H1 (cell line): ENCODE results near the gene GPR171. TPM values are rescaled to one million over a fixed set of nuclear protein-coding genes. Genes with fewer than 3 reads are reported as not detected.
"Not testable (repeated sequence)": the region's sequence is repeated elsewhere in the genome, so short reads cannot be mapped to it uniquely, and the experiment has no call there.

Experiments used
- CTCF ChIA-PET: fragments of 300-600 bp; sonication (Branson Sonifier 250); formaldehyde crosslinking; loops from one replicate; lab custom pipeline; 2021; ENCODE audit not compliant: partially characterized antibody; lab: Charles Lee
- POLR2A ChIA-PET: fragments of 300-600 bp; sonication (Branson Sonifier 250); formaldehyde crosslinking; loops from one replicate; lab custom pipeline; 2021; ENCODE audit warnings: inconsistent platforms; ENCODE audit not compliant: partially characterized antibody; lab: Charles Lee
- DNase-seq, 2 experiments: peaks; one replicate each; pipeline versions ENCODE4 v3.0.0 to v3.0.0-alpha.2; 2010 to 2022; ENCODE audit warnings: low spot score in 2 of 2, low read depth in 1 of 2, mixed read lengths in 1 of 2
- FAIRE-seq: peaks from 2 replicates; lab custom pipeline; 2011; peaks lifted over from hg19 to GRCh38; lab: Jason Lieb, UNC
- H2AFZ ChIP-seq: 2 replicates; pipeline ENCODE4 v1.8.1; 2012; ENCODE audit warnings: low read length, inconsistent platforms
- H2AK5ac ChIP-seq: 2 replicates; pipeline ENCODE4 v1.6.1; 2013; ENCODE audit warnings: low read depth, low read length
- H2BK120ac ChIP-seq: replicated peaks from 2 replicates; pipeline ENCODE3; 2013; ENCODE audit warnings: low read depth, low read length, inconsistent platforms
- H2BK12ac ChIP-seq: 2 replicates; pipeline ENCODE4 v1.6.1; 2013; ENCODE audit warnings: low read depth, low read length
- H2BK15ac ChIP-seq: 2 replicates; pipeline ENCODE4 v1.6.1; 2013; ENCODE audit warnings: low read length
- H2BK20ac ChIP-seq: 2 replicates; pipeline ENCODE4 v1.6.1; 2013; ENCODE audit warnings: low read length
- H2BK5ac ChIP-seq: 2 replicates; pipeline ENCODE4 v1.6.1; 2013; ENCODE audit warnings: low read depth, low read length
- H3K14ac ChIP-seq: 2 replicates; pipeline ENCODE4 v1.6.1; 2013; ENCODE audit warnings: inconsistent platforms; ENCODE audit not compliant: insufficient read length
- H3K18ac ChIP-seq: 2 replicates; pipeline ENCODE4 v1.6.1; 2013; ENCODE audit warnings: low read length; ENCODE audit errors: extremely low read depth
- H3K23ac ChIP-seq: 2 replicates; pipeline ENCODE4 v1.6.1; 2013; ENCODE audit warnings: inconsistent platforms; ENCODE audit not compliant: insufficient read length
- H3K23me2 ChIP-seq: 2 replicates; pipeline ENCODE4 v1.6.1; 2013; ENCODE audit warnings: low read depth, low read length
- H3K27ac ChIP-seq: 2 replicates; pipeline ENCODE4 v1.6.1; 2011; ENCODE audit warnings: low read depth, low read length, inconsistent platforms
- H3K27me3 ChIP-seq, 4 experiments: replicated peaks in 1 of 4; 1 replicate in 1 of 4; 2 replicates in 3 of 4; pipeline versions ENCODE4 v1.6.1 to v1.8.1; 2011 to 2013; ENCODE audit warnings: low read length in 3 of 4, mild to moderate bottlenecking in 3 of 4, inconsistent platforms in 2 of 4, mixed read lengths in 2 of 4, moderate library complexity in 1 of 4; ENCODE audit not compliant: control insufficient read depth in 3 of 4, insufficient read depth in 3 of 4; ENCODE audit errors: extremely low read depth in 1 of 4
- H3K36me3 ChIP-seq, 4 experiments: 2 replicates each; pipeline versions ENCODE4 v1.6.1 to v1.8.1; 2011 to 2013; ENCODE audit warnings: mild to moderate bottlenecking in 4 of 4, low read length in 3 of 4, moderate library complexity in 2 of 4, control low read depth in 1 of 4, inconsistent platforms in 1 of 4; ENCODE audit not compliant: insufficient read depth in 4 of 4, control insufficient read depth in 2 of 4
- H3K4ac ChIP-seq: replicated peaks from 2 replicates; pipeline ENCODE3; 2013; ENCODE audit warnings: low read length, low read depth, mixed read lengths, inconsistent platforms; ENCODE audit not compliant: insufficient read length
- H3K4me1 ChIP-seq, 4 experiments: replicated peaks in 1 of 4; 1 replicate in 1 of 4; 2 replicates in 3 of 4; pipeline versions ENCODE4 v1.6.1 to v1.8.1; 2011 to 2013; ENCODE audit warnings: low read length in 3 of 4, inconsistent platforms in 2 of 4, mixed read lengths in 1 of 4; ENCODE audit not compliant: insufficient read depth in 4 of 4, control insufficient read depth in 3 of 4
- H3K4me2 ChIP-seq, 2 experiments: 2 replicates each; pipeline versions ENCODE4 v1.6.1 to v1.8.1; 2011 to 2013; ENCODE audit warnings: low read depth in 2 of 2, low read length in 2 of 2, control low read depth in 1 of 2, inconsistent platforms in 1 of 2, mild to moderate bottlenecking in 1 of 2; ENCODE audit not compliant: insufficient read depth in 1 of 2
- H3K4me3 ChIP-seq, 4 experiments: fragments of 200-600, 300-600 bp in 1 of 4; sonication (generic), shearing (Covaris generic), sonication (Bioruptor Twin) in 1 of 4; 2 replicates each; pipeline versions ENCODE4 v1.5.1 to v1.8.1; 2011 to 2016; ENCODE audit warnings: low read length in 4 of 4, low read depth in 3 of 4, control low read depth in 2 of 4, inconsistent platforms in 2 of 4, mild to moderate bottlenecking in 2 of 4, mixed read lengths in 1 of 4, moderate library complexity in 1 of 4; ENCODE audit not compliant: insufficient read depth in 2 of 4; ENCODE audit errors: extremely low read depth in 1 of 4
- H3K56ac ChIP-seq: replicated peaks from 2 replicates; pipeline ENCODE3; 2013; ENCODE audit warnings: low read depth, mild to moderate bottlenecking, mixed read lengths, low read length, inconsistent platforms; ENCODE audit not compliant: insufficient read length
- H3K79me1 ChIP-seq: 2 replicates; pipeline ENCODE4 v1.6.1; 2013; ENCODE audit warnings: low read depth, low read length, control low read depth
- H3K79me2 ChIP-seq, 2 experiments: 2 replicates each; pipeline versions ENCODE4 v1.6.1 to v1.8.1; 2012 to 2013; ENCODE audit warnings: low read length in 2 of 2, mild to moderate bottlenecking in 2 of 2, inconsistent platforms in 1 of 2; ENCODE audit not compliant: insufficient read depth in 2 of 2, control insufficient read depth in 1 of 2
- H3K9ac ChIP-seq, 4 experiments: replicated peaks in 1 of 4; 1 replicate in 1 of 4; 2 replicates in 3 of 4; pipeline versions ENCODE4 v1.6.1 to v1.8.1; 2011 to 2013; ENCODE audit warnings: low read depth in 3 of 4, low read length in 3 of 4, control low read depth in 2 of 4, mild to moderate bottlenecking in 2 of 4, moderate library complexity in 2 of 4, inconsistent platforms in 1 of 4; ENCODE audit errors: extremely low read depth in 1 of 4
- H3K9me3 ChIP-seq, 2 experiments: 2 replicates each; pipeline versions ENCODE4 v1.6.1 to v1.8.1; 2012 to 2013; ENCODE audit warnings: mild to moderate bottlenecking in 2 of 2, moderate library complexity in 2 of 2, control low read depth in 1 of 2, inconsistent platforms in 1 of 2, low read depth in 1 of 2, low read length in 1 of 2, mixed read lengths in 1 of 2; ENCODE audit not compliant: insufficient read depth in 2 of 2
- H4K20me1 ChIP-seq, 2 experiments: replicated peaks in 1 of 2; 2 replicates each; pipeline versions ENCODE3 to v1.8.1; 2011 to 2013; ENCODE audit warnings: inconsistent platforms in 2 of 2, low read length in 2 of 2, mild to moderate bottlenecking in 1 of 2; ENCODE audit not compliant: insufficient read depth in 2 of 2, control insufficient read depth in 1 of 2
- H4K5ac ChIP-seq: 2 replicates; pipeline ENCODE4 v1.6.1; 2013; ENCODE audit warnings: low read length, low read depth, mixed read lengths, inconsistent platforms; ENCODE audit not compliant: insufficient read length
- H4K8ac ChIP-seq: 2 replicates; pipeline ENCODE4 v1.8.0; 2013; ENCODE audit warnings: mild to moderate bottlenecking, moderate library complexity, low read length, inconsistent platforms; ENCODE audit not compliant: insufficient read depth; ENCODE audit errors: extremely low read depth
- H4K91ac ChIP-seq: replicated peaks from 2 replicates; pipeline ENCODE3; 2013; ENCODE audit warnings: low read length, mixed read lengths, inconsistent platforms; ENCODE audit not compliant: insufficient read length
- polyA plus RNA-seq, 7 experiments: library from polyadenylated mRNA; depleted of rRNA in 3 of 7; stranded (reverse) in 5 of 7; unstranded in 2 of 7; fragments of >200 nt in 5 of 7; fragments of 200-250 nt in 2 of 7; gene quantifications; 1 replicate in 5 of 7; 2 replicates in 1 of 7; 4 replicates in 1 of 7; pipeline versions ENCODE4 v1.2.1 to v1.2.3, GENCODE V29; 2011 to 2013; ENCODE audit warnings: missing spikeins in 2 of 7, mixed read lengths in 2 of 7
- total RNA-seq: library from RNA; stranded (reverse); fragmentation: NEBNext Ultra II Directional; extraction: Animal tissue kit (Norgen Biotek cat#: 25700); gene quantifications from 2 replicates; pipeline ENCODE4 v1.2.1, GENCODE V29; 2021

The GPR171 gene
- total and polyA plus RNA-seq, 2 of the 8 experiments (the other 6 are each of a cell fraction or from before 2014, with no cell fraction given), result not detected

DNA sequence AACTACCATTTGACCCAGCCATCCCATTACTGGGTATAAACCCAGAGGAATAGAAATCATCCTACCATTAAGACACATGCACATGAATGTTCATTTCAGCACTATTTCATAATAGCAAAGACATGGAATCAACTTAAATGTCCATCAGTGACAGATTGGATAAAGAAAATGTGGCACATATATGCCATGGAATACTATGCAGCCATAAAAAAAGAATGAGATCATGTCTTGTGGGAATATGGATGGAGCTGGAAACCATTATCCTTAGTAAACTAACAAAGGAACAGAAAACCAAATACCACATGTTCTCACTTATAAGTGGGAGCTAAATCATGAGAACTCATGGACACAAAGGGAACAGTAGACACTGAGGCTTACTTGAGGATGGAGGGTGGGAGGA is 29.4 kb upstream of the GPR171 start:
- H3K36me3 ChIP-seq, H3K23me2 ChIP-seq, H3K79me1 ChIP-seq, FAIRE-seq, H2BK120ac ChIP-seq, H2BK15ac ChIP-seq, H3K56ac ChIP-seq, H3K4me3 ChIP-seq, DNase-seq, H3K9me3 ChIP-seq, H2BK20ac ChIP-seq, H4K5ac ChIP-seq, H2AK5ac ChIP-seq, H4K20me1 ChIP-seq, H2BK5ac ChIP-seq, H3K79me2 ChIP-seq, H2BK12ac ChIP-seq, H3K27ac ChIP-seq, POLR2A ChIA-PET, H4K91ac ChIP-seq, H3K18ac ChIP-seq, H3K4ac ChIP-seq, H4K8ac ChIP-seq, H2AFZ ChIP-seq, H3K4me2 ChIP-seq, H3K9ac ChIP-seq, H3K23ac ChIP-seq, H3K14ac ChIP-seq, H3K27me3 ChIP-seq: not testable (repeated sequence)
- CTCF ChIA-PET, result interaction anchor here (1.0 to 1.8 kb wide), 6 partner anchors 18 to 95 kb away, joined by 3 to 6 read pairs (median 4); no protein-coding TSS in a partner anchor
- H3K4me1 ChIP-seq, result peaks cover 0 to 22% (median 11%) of the 10 kb centered on the region in 4 experiments; a peak in 4 of 7 replicates
